SU-DHL-6 (cell line): Measurements from ENCODE around the gene HID1.
A peak's percentile ranks its signal among the peaks of the same experiment; 100 is the strongest.

Experiments used
- H2AFZ ChIP-seq: fragments of 200-600 bp; sonication (generic); 2 replicates; pipeline ENCODE4 v1.6.1; 2014; ENCODE audit warnings: low read depth, mild to moderate bottlenecking, moderate library complexity, mixed read lengths, antibody characterized with exemption, low read length; ENCODE audit not compliant: severe bottlenecking
- H3F3A ChIP-seq: fragments of 200-600 bp; shearing (Covaris generic); 2 replicates; pipeline ENCODE4 v1.6.0; 2016; ENCODE audit warnings: antibody characterized with exemption, mild to moderate bottlenecking; ENCODE audit not compliant: insufficient read depth
- H3K27ac ChIP-seq: fragments of 200-600 bp; sonication (generic); 2 replicates; pipeline ENCODE4 v1.5.1; 2016; ENCODE audit warnings: low read depth, mild to moderate bottlenecking, low read length, moderate library complexity, mixed read lengths
- H3K27me3 ChIP-seq: fragments of 200-600 bp; sonication (generic), shearing (Covaris generic); 2 replicates; pipeline ENCODE4 v1.6.0; 2014; ENCODE audit warnings: mild to moderate bottlenecking, low read length
- H3K36me3 ChIP-seq: fragments of 200-600 bp; sonication (generic); 2 replicates; pipeline ENCODE4 v1.6.1; 2014; ENCODE audit warnings: mild to moderate bottlenecking, low read length, mixed read lengths
- H3K4me2 ChIP-seq: fragments of 300-600, 200-600 bp; shearing (Covaris generic), sonication (generic); 2 replicates; pipeline ENCODE4 v1.6.0; 2014; ENCODE audit warnings: low read length, low read depth, mild to moderate bottlenecking; ENCODE audit not compliant: poor library complexity, severe bottlenecking
- H3K4me3 ChIP-seq: fragments of 200-600 bp; sonication (generic); 2 replicates; pipeline ENCODE4 v1.5.1; 2014; ENCODE audit warnings: antibody characterized with exemption, low read length, mild to moderate bottlenecking, mixed read lengths; ENCODE audit not compliant: insufficient read depth, poor library complexity, severe bottlenecking
- H3K79me2 ChIP-seq: fragments of 200-600 bp; sonication (generic); 2 replicates; pipeline ENCODE4 v1.6.1; 2014; ENCODE audit warnings: mild to moderate bottlenecking, low read length, moderate library complexity; ENCODE audit not compliant: insufficient read depth
- H3K9ac ChIP-seq: fragments of 200-600 bp; sonication (generic); 2 replicates; pipeline ENCODE4 v1.7.0; 2014; ENCODE audit warnings: mild to moderate bottlenecking, low read length
- H3K9me2 ChIP-seq: fragments of 200-600 bp; sonication (generic); replicated peaks from 2 replicates; pipeline ENCODE4 v1.6.1; 2014; ENCODE audit warnings: low read length; ENCODE audit not compliant: insufficient read depth
- H3K9me3 ChIP-seq: fragments of 200-600 bp; sonication (generic); 2 replicates; pipeline ENCODE4 v1.6.1; 2014; ENCODE audit warnings: low read length, mixed read lengths; ENCODE audit not compliant: insufficient read depth
- H4K20me1 ChIP-seq: fragments of 200-600 bp; sonication (generic); 2 replicates; pipeline ENCODE4 v1.6.1; 2014; ENCODE audit warnings: low read depth, mild to moderate bottlenecking, antibody characterized with exemption, low read length, moderate library complexity, mixed read lengths
- EZH2phosphoT487 ChIP-seq: fragments of 200-600 bp; sonication (generic), shearing (Covaris generic); conservative IDR thresholded peaks from 2 replicates; pipeline ENCODE4 v1.6.1; 2018; ENCODE audit warnings: mild to moderate bottlenecking, antibody characterized with exemption, low read length, moderate library complexity, mixed read lengths
- TF ChIP-seq, protein P1 (sequence below): fragments of 200-600 bp; sonication (generic); IDR thresholded peaks from one replicate; pipeline ENCODE4 v1.5.1; 2017; ENCODE audit warnings: antibody characterized with exemption, mild to moderate bottlenecking, low read length, moderate library complexity; ENCODE audit not compliant: insufficient read depth, poor library complexity, severe bottlenecking

The HID1 gene

DNA sequence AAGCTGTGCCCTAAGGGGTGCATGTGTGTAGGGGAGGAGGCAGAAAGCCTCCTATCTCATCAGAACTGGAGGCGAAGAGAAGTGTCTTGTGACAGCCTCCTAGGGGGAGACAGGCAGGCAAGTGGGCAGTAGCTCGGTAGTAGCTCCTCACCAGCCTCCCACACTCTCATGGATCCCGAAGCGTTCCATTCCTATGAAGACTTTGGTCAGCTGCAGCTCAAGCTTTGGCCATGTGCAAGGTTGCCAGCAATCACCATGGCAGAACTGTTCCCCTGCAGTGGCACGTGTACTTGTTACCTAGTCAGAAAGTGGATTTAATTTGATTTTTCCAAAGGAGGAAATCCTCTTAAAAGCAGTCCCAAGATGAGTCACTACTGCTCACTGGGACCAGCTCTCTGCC lies 46.6 kb upstream of the HID1 start:
- H3K27me3 ChIP-seq: no peaks in the 10 kb centered on the region
- no peak overlapping the region for H2AFZ ChIP-seq
- H3K9ac ChIP-seq: no peak overlapping the region
- H3K9me3 ChIP-seq: no peaks in the 10 kb centered on the region
- TF ChIP-seq EZH2phosphoT487: no peak
- TF ChIP-seq, protein P1, sequence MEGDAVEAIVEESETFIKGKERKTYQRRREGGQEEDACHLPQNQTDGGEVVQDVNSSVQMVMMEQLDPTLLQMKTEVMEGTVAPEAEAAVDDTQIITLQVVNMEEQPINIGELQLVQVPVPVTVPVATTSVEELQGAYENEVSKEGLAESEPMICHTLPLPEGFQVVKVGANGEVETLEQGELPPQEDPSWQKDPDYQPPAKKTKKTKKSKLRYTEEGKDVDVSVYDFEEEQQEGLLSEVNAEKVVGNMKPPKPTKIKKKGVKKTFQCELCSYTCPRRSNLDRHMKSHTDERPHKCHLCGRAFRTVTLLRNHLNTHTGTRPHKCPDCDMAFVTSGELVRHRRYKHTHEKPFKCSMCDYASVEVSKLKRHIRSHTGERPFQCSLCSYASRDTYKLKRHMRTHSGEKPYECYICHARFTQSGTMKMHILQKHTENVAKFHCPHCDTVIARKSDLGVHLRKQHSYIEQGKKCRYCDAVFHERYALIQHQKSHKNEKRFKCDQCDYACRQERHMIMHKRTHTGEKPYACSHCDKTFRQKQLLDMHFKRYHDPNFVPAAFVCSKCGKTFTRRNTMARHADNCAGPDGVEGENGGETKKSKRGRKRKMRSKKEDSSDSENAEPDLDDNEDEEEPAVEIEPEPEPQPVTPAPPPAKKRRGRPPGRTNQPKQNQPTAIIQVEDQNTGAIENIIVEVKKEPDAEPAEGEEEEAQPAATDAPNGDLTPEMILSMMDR: no peak
- no peak overlapping the region for H3K4me3 ChIP-seq
- H3K79me2 ChIP-seq: no peaks in the 10 kb centered on the region; the same call in 1 of the 2 replicates
- no peak overlapping the region for H3K4me2 ChIP-seq
- no peaks in the 10 kb centered on the region for H3F3A ChIP-seq
- H3K27ac ChIP-seq: no peak overlapping the region
- no peaks in the 10 kb centered on the region for H3K9me2 ChIP-seq
- H3K36me3 ChIP-seq: peaks cover 4% of the 10 kb centered on the region; the same call in 1 of the 2 replicates
- no peaks in the 10 kb centered on the region for H4K20me1 ChIP-seq

DNA sequence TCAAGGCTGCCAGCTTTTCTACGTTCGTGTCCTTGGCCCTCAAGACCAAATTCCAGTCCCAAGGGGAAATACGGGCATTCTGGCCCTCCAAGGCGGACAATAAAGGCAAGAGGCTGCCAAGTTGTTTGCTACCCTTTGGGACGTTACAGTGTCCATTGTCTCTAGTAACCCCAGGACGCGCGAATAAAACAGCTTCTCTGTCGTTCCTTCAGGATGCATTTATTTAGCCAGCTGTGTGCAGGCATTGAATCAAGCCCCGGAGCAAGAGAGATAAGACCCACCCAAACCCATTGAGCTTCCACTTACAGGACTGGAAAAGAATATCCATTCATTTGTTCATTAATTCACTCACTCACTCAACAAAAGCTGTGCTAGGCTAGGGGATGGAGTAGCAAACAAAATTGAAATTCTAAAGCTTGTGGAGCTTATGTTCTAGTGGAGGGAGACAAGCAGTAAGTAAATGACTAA lies 40.6 kb upstream of the HID1 start:
- no peaks in the 10 kb centered on the region for H3K27me3 ChIP-seq

DNA sequence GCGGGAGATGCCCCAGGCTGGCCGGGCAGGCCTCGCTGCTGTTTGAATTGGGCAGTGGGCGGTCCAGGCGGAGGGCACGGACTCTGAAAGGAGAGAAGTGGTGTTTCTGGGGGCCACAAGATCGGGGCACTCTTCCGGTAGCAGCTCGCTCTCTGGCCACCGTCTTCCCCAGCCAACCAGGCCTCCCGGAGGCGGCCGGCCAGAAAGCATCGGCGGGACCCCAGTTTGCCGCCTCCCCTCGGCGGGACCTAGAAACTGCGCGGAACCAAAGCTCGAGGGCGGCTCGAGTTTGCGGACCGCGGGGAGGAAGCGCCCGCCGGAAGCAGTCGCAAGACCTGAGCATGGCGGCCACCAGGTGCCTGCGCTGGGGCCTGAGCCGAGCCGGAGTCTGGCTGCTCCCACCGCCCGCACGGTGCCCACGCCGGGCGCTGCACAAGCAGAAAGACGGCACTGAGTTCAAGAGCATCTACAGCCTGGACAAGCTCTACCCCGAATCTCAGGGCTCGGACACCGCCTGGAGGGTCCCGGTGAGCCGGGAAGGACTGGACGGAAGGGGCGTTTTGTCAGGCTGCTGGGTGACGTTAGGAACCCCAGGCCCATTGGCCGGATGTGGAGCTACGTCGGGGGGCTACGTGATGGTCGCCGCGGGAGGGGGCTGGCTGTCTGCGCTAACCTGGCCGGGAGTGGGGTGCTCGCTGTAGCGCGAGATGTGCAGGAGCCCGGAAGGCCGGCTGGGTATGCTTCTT lies 40.0 kb upstream of the HID1 start, which contains the start of gene MRPL58:
TSS of gene MRPL58 (plus strand) at position 325 of the 746 bp plus-strand sequence. CDS start at position 342, 17 bp downstream.
- Histone ChIP-seq H3K9me3 (no peaks in the 10 kb centered on the region), H2AFZ (peak within 1 kb of the TSS; percentile 93), H3K27ac (peak within 1 kb of the TSS; percentile 40), H4K20me1 (no peaks in the 10 kb centered on the region), H3K79me2 (peaks cover 11% of the 10 kb centered on the region), H3K4me2 (peak within 1 kb of the TSS; percentile 96), H3K27me3 (no peaks in the 10 kb centered on the region), H3K9ac (peak within 1 kb of the TSS; percentile 74), H3K9me2 (no peaks in the 10 kb centered on the region), H3K4me3 (peak within 1 kb of the TSS; percentile 73), H3F3A (peaks cover 11% of the 10 kb centered on the region), H3K36me3 (no peaks in the 10 kb centered on the region)
- no peak for TF ChIP-seq EZH2phosphoT487
- TF ChIP-seq, protein P1: no peak

More for the DNA sequence above, 40.6 kb upstream of the HID1 start:
- Histone ChIP-seq H3K4me2 (peak overlapping the region; percentile 96), H3K9me3 (no peaks in the 10 kb centered on the region), H3K9ac (peak overlapping the region; percentile 74), H3F3A (peaks cover 11% of the 10 kb centered on the region), H3K27ac (peak overlapping the region; percentile 40), H3K9me2 (no peaks in the 10 kb centered on the region), H3K4me3 (peak overlapping the region; percentile 73), H4K20me1 (no peaks in the 10 kb centered on the region), H2AFZ (peak overlapping the region; percentile 72), H3K36me3 (no peaks in the 10 kb centered on the region), H3K79me2 (peaks cover 11% of the 10 kb centered on the region)
- TF ChIP-seq, protein P1: no peak
- no peak for TF ChIP-seq EZH2phosphoT487
